Measurements from ENCODE around the gene ITIH1. TPM values are rescaled to one million over a fixed set of nuclear protein-coding genes. Genes with fewer than 3 reads are reported as not detected.
"Not testable (repeated sequence)": the region's sequence is repeated elsewhere in the genome, so short reads cannot be mapped to it uniquely, and the experiment has no call there.

Gene ITIH1, protein sequence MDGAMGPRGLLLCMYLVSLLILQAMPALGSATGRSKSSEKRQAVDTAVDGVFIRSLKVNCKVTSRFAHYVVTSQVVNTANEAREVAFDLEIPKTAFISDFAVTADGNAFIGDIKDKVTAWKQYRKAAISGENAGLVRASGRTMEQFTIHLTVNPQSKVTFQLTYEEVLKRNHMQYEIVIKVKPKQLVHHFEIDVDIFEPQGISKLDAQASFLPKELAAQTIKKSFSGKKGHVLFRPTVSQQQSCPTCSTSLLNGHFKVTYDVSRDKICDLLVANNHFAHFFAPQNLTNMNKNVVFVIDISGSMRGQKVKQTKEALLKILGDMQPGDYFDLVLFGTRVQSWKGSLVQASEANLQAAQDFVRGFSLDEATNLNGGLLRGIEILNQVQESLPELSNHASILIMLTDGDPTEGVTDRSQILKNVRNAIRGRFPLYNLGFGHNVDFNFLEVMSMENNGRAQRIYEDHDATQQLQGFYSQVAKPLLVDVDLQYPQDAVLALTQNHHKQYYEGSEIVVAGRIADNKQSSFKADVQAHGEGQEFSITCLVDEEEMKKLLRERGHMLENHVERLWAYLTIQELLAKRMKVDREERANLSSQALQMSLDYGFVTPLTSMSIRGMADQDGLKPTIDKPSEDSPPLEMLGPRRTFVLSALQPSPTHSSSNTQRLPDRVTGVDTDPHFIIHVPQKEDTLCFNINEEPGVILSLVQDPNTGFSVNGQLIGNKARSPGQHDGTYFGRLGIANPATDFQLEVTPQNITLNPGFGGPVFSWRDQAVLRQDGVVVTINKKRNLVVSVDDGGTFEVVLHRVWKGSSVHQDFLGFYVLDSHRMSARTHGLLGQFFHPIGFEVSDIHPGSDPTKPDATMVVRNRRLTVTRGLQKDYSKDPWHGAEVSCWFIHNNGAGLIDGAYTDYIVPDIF
- not detected in 2 replicates for total RNA-seq (2014; rRNA removed; shearing (Covaris generic))
- not detected in 2 replicates for polyA plus RNA-seq (2016; fragmentation: Nextera tagmentation; extraction: Ambion mirVana)
- long read RNA-seq = 0 reads

DNA sequence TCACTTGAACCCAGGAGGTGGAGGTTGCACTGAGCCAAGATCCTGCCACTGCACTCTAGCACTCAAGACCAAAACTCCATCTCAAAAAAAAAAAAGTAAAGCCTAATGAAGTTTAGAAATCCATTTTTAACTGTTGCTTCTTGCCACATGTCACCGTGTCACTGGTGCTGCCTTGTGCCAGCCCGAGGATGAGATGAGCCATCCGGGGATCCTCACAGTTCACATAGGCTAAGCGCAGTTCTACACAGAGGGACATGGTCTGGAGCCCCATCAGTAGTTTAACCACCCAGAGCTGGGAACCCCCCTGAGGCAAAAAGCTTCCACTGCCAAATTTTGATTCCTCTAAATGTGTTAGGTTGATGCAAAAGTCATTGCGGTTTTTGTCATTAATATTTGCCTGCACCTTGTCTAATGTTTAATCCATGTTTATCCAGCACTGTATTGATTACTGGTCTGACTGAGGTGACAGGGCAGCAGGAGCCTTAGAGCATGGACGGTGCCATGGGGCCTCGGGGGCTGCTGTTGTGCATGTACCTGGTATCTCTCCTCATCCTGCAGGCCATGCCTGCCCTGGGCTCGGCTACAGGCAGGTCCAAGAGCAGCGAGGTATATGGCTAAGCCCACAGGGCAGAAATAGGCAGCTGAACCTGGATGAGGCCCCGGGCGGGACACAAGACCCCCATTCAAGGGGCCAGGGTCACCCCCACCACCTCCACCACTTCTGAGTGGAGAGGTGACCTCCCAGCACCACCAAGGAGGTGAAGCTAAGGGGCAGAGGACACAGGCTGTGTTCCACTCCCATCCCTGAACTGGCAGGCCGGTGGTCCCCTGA is at the start of gene ITIH1:
Gene ITIH1 (plus strand): TSS at position 473 of the 832 bp plus-strand sequence. CDS start 17 bp downstream, at position 490.
- Histone ChIP-seq H3K9me2 (ENCODE audit: insufficient read depth) (no peaks in the 10 kb centered on the region), H4K20me1 (replicated peaks; ENCODE audit: insufficient read depth) (no peaks in the 10 kb centered on the region), H3K36me3 (ENCODE audit: insufficient read depth) (no peaks in the 10 kb centered on the region), H3K79me2 (replicated peaks; ENCODE audit: insufficient read depth) (no peaks in the 10 kb centered on the region), H3K27me3 (ENCODE audit: insufficient read depth) (no peaks in the 10 kb centered on the region), H3K4me1 (ENCODE audit: insufficient read depth) (no peaks in the 10 kb centered on the region), H3F3A (replicated peaks; ENCODE audit: low read depth) (no peaks in the 10 kb centered on the region), H2AFZ (no peak within 1 kb of the TSS), H3K4me3 (no peak within 1 kb of the TSS), H3K27ac (ENCODE audit: low read depth) (no peak within 1 kb of the TSS), H3K4me2 (no peak within 1 kb of the TSS)
- no peak within 1 kb of the TSS for H3K4me3 Mint-ChIP-seq
- no peaks in the 10 kb centered on the region for H3K27me3 Mint-ChIP-seq (ENCODE audit: insufficient read depth, low read depth, poor library complexity)
- no peak for DNase-seq (ENCODE audit: low spot score)
- ATAC-seq = no peak
- TF ChIP-seq ZNF331 (CRISPR knock-in tag; IDR thresholded peaks at IDR 0.05; ENCODE audit: low read depth) = no peak
- no peak for TF ChIP-seq NANOG (IDR thresholded peaks at IDR 0.05; ENCODE audit: borderline replicate concordance)
- TF ChIP-seq ZNF114 (CRISPR knock-in tag; IDR thresholded peaks at IDR 0.05) = no peak
- TF ChIP-seq, protein P1, sequence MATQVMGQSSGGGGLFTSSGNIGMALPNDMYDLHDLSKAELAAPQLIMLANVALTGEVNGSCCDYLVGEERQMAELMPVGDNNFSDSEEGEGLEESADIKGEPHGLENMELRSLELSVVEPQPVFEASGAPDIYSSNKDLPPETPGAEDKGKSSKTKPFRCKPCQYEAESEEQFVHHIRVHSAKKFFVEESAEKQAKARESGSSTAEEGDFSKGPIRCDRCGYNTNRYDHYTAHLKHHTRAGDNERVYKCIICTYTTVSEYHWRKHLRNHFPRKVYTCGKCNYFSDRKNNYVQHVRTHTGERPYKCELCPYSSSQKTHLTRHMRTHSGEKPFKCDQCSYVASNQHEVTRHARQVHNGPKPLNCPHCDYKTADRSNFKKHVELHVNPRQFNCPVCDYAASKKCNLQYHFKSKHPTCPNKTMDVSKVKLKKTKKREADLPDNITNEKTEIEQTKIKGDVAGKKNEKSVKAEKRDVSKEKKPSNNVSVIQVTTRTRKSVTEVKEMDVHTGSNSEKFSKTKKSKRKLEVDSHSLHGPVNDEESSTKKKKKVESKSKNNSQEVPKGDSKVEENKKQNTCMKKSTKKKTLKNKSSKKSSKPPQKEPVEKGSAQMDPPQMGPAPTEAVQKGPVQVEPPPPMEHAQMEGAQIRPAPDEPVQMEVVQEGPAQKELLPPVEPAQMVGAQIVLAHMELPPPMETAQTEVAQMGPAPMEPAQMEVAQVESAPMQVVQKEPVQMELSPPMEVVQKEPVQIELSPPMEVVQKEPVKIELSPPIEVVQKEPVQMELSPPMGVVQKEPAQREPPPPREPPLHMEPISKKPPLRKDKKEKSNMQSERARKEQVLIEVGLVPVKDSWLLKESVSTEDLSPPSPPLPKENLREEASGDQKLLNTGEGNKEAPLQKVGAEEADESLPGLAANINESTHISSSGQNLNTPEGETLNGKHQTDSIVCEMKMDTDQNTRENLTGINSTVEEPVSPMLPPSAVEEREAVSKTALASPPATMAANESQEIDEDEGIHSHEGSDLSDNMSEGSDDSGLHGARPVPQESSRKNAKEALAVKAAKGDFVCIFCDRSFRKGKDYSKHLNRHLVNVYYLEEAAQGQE (IDR thresholded peaks at IDR 0.05; ENCODE audit: unreplicated experiment) = no peak
- no peak for TF ChIP-seq EZH2 (IDR thresholded peaks at IDR 0.05; ENCODE audit: low read depth, unreplicated experiment)
- TF ChIP-seq POLR2AphosphoS5 (IDR thresholded peaks at IDR 0.05; ENCODE audit: low read depth) = no peak
- TF ChIP-seq JUNB (IDR thresholded peaks at IDR 0.05; ENCODE audit: unreplicated experiment) = no peak
- peaks cover 2% of the 10 kb centered on the region; the same call in 1 of the 3 replicates for H3K9me3 Mint-ChIP-seq
- H3K36me3 Mint-ChIP-seq (ENCODE audit: low read depth) = no peaks in the 10 kb centered on the region; the same call in 2 of the 3 replicates
- H3K27ac Mint-ChIP-seq = no peak within 1 kb of the TSS
- peaks cover 7% of the 10 kb centered on the region for H3K4me1 Mint-ChIP-seq

DNA sequence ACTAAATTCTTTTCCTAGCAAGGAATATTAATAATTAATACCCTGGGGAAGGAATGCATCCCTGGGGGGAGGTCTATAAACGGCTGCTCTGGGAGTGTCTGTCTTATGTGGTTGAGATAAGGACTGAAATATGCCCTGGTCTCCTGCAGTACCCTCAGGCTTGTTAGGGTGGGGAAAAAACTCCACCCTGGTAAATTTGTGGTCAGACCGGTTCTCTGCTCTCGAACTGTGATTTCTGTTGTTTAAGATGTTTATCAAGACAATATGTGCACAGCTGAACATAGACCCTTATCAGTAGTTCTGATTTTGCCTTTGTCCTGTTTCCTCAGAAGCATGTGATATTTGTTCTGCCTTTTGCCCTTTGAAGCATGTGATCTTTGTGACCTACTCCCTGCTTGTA is 48.6 kb upstream of the ITIH1 start:
- not testable (repeated sequence) for H4K20me1 ChIP-seq (replicated peaks; ENCODE audit: insufficient read depth); H3K27ac ChIP-seq (ENCODE audit: low read depth); H3K27me3 ChIP-seq (ENCODE audit: insufficient read depth); H3F3A ChIP-seq (replicated peaks; ENCODE audit: low read depth); H3K4me2 ChIP-seq; H3K4me3 Mint-ChIP-seq; ATAC-seq; H3K4me1 Mint-ChIP-seq; H3K27me3 Mint-ChIP-seq (ENCODE audit: insufficient read depth, low read depth, poor library complexity); H3K4me1 ChIP-seq (ENCODE audit: insufficient read depth); H3K79me2 ChIP-seq (replicated peaks; ENCODE audit: insufficient read depth); H3K4me3 ChIP-seq; H2AFZ ChIP-seq; H3K27ac Mint-ChIP-seq; H3K9me2 ChIP-seq (ENCODE audit: insufficient read depth); DNase-seq (ENCODE audit: low spot score)
- H3K36me3 Mint-ChIP-seq (ENCODE audit: low read depth) = peaks cover 66% of the 10 kb centered on the region
- peaks cover 23% of the 10 kb centered on the region for H3K9me3 Mint-ChIP-seq
- peaks cover 16% of the 10 kb centered on the region; the same call in 1 of the 2 replicates for H3K36me3 ChIP-seq (ENCODE audit: insufficient read depth)
